ENCODE results near the gene SLC27A1. TPM values are rescaled to one million over a fixed set of nuclear protein-coding genes. Genes with fewer than 3 reads are reported as not detected.

SLC27A1 gene
- total RNA-seq, 1 donor from 2014 or later: 68.9 TPM

DNA sequence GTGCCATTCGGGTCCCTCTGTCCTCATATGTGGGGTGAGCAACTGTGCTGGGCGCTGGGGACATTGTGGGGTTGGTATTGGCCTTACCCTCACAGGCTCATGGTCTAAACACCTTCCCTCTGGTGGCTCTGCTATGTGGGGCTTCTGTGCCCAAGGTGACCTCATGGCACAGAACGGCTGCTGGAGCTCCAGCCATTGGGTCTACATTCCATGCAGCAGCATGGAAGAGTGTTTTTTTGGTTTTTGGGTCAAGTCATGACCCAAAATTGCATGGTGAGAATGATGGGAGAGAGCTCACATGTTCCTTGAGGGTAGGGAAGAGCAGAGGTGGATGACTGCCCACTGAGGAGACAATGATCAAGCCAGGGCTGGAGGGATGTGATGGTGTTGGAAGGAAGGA is 58.3 kb downstream of the SLC27A1 start:
- ATAC-seq: no peak
- no peak for DNase-seq
- intact Hi-C loops (cut with micrococcal nuclease): no loop called here

DNA sequence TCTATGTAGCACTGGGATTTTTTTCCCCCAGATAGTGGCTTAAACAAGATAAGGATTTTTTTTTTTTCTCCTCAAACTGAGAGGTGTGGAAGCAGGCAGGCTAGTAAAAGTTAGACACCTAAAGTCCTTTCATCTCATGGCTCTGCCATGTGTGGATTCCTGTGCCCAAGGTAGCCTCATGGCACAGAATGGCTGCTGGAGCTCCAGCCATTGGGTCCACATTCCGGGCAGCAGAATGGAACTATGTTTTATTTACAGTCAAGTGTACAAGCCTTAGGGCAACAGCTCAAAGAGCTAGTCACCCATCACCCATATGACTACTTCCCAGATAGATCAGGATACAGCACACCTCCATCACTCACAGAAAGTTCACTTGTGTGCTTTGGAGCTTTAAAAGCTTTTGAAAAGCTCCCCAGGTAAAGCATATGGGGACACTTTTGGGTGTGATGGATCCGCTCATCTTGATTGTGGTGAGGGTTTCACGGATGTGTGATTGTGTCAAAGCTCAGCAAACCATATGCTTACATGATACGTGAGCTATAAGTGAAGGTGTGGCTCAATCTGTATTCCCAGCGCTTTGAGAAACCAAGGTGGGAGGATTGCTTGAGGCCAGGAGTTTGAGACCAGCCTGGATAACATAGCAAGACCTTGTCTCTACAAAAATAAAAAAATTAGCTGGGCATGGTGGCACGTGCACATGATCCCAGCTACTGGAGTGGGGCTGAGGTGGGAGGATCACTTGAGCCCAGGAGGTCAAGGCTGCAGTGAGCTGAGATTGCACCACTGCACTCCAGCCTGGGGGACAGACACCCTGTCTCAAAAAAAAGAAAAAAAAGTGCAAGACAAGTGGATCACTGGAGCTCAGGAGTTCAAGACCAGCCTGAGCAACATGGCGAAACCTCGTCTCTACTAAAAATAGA is 59.2 kb downstream of the SLC27A1 start:
- no peak for ATAC-seq
- DNase-seq: no peak
- intact Hi-C loops (cut with micrococcal nuclease): no loop called here

DNA sequence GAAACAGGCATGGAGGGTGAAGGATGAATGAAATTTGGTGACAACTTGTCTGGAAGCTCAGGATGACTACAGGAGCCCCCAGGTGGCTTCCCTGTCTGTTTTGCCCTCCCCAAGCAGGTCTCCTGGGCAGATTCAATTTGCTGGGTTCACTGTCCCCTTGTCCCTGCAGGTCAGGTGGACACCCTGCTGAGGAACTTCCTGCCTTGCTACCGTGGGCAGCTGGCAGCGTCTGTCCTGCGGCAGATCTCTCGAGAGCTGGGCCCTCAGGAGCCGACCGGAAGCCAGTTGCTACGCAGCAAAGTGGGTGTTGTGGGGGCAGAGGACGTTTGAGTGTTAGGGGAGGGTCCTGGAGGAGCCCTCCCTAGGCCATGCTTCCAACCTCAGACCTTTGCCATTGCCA is 60.3 kb downstream of the SLC27A1 start:
- DNase-seq: no peak
- intact Hi-C loops (cut with micrococcal nuclease): no loop called here
- no peak for ATAC-seq

DNA sequence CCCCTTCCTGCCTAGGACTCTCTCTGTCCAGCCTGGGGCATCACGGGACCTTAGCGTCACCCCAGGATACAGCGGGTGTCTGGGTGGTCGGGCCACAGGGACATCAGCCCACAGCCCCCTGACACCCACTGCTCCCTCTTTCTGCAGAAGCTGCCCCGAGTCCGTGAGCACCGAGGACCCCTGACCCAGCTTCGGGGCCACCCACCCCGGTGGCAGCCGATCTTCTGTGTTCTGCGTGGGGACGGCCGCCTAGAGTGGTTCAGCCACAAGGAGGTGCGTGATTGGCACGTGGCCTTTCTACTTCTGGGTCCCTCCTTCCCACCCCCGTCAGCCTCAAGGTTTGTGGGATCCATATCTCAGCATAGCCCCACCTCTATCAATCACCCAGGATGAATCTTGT is 61.8 kb downstream of the SLC27A1 start:
- no peak for DNase-seq
- ATAC-seq: no peak
- intact Hi-C loops (cut with micrococcal nuclease): no loop called here

DNA sequence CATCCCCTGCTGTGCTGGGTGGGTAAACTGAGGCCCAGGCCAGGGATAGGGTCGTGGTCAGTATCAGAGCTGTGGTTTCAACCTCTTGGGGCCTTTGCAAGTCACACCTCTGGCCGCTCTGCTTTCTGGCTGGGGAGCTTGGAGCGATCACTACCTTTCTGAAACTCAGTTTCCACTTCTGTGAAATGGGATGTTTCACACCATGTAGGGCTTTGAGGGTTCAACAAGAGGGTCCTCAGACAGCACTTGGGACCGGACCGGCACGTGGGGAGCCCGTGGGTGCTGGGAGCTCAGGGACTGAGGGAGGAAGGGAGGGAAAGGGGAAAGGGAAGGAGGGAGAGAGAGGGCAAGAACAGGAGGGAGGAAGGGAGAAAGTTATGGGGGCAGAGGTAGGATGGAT is 62.2 kb downstream of the SLC27A1 start:
- DNase-seq: no peak
- intact Hi-C loops (cut with micrococcal nuclease): no loop called here
- no peak for ATAC-seq

DNA sequence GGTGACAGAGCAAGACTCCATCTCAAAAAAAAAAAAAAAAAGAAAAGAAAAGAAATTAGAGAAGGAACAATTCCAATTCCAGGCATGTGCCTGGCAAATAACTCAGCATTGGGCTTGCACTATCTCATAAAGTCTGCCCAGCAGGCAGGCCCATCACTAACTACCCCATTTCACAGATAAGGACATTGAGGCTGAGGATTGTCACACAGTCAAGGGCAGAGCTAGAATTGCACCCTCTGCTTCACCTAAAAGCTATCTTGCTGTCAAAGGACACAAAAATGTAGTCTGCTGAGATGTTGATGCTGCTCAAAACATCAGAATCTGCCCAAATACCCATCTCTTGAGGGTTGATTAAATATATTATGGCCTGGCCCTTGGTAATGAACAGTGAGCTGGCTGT is 64.4 kb downstream of the SLC27A1 start:
- ATAC-seq (no peak), DNase-seq (no peak)
- intact Hi-C loops (cut with micrococcal nuclease): no loop called here

DNA sequence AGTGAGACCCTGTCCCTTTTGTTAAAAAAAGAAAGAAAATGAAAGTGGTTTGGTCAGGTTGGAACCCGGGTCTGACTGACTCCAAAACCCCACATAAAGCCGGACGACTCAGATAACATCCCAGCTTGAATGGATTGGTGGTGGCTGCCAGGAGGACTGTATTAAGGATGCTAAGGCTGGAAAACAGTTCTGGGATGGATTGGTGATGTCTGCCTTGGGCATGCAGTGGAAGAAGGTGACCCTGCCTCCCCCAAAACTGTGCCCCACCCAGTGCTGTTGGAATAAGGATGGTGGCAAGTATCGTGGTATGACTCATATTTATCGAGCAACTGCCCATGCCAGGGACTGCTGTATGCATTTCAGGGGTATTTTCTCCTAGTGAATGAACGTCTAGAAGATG is 66.6 kb downstream of the SLC27A1 start:
- no peak for DNase-seq
- intact Hi-C loops (cut with micrococcal nuclease): no loop called here
- ATAC-seq: no peak

DNA sequence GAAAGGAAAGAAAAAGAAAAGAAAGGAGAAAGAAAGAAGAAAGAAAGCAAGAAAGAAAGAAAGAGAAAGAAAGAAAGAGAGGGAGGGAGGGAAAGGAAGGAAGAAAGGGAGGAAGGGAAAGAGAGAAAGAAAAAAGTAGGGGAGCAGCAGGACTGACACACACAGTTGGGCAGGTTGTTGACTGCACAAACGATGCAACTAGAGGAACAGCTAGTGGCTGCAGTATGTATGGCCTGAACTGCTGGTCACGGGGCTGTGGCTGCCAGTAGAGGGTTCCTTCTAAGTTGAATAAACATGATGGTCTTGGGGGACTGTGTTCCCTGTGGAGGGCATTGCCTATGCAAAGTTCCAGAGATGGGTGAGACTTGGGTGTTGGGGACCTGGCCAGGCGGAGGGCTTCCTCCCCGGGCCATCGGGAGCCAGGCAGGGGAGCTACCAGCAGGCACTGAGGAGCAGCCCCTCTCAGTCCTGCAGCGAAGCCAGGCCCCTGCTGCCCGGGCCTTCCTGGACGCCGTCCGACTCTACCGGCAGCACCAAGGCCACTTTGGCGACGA is 68.4 kb downstream of the SLC27A1 start:
- ATAC-seq: no peak
- intact Hi-C loops (cut with micrococcal nuclease): no loop called here

DNA sequence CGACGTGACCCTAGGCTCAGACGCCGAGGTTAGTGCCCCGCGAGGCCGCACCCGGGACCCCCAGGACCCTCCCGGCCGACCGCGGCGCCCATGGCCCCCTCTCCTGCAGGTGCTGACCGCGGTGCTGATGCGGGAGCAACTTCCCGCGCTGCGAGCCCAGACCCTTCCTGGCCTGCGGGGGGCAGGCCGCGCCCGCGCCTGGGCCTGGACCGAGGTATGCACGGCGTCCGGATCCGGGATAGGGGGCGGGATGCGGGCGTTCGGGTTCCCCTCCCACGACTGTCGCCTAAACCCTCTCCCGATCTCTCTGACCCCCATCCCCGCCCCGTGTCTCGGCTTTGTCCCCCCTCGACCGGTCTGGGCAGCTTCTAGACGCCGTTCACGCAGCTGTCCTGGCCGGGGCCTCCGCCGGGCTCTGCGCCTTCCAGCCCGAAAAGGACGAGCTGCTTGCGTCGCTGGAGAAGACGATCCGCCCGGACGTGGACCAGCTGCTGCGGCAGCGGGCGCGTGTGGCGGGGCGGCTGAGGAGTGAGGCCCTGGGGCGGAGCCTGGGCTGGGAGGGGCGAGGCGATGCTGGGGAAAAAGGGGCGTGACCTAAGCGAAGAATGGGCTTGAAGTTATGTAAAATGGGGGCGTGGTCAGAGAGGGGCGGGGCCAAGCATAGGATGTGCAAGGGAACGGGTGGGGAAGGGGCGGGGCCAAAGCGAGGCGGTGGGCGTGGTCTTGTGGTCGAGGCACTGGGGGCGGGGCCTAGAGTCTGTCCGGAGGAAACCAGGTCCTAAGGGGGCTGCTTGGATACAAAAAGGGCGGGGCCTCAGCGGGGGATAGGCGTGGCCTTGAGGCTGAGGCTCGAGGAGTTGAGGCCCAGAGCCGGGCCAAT is 69.2 kb downstream of the SLC27A1 start:
- DNase-seq (peak; percentile 95), ATAC-seq (peak; percentile 95)
- intact Hi-C loops (cut with micrococcal nuclease): no loop called here

More for the DNA sequence above, 68.4 kb downstream of the SLC27A1 start:
- no peak for DNase-seq

DNA sequence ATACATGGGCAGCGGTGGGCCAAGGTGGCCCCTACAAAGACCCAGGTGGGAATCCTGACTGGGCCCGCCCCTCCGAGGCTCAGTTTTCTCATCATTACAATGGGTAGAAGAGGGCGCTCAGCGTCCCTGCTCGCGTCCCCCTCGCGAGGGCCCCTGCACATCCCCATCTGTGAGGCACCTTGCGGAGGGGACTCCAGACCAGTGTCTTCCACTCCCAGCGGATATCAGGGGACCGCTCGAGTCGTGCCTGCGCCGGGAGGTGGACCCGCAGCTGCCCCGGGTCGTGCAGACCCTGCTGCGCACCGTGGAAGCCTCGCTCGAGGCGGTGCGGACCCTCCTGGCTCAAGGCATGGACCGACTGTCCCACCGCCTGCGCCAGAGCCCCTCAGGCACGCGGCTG is 69.8 kb downstream of the SLC27A1 start:
- ATAC-seq (no peak), DNase-seq (no peak)

DNA sequence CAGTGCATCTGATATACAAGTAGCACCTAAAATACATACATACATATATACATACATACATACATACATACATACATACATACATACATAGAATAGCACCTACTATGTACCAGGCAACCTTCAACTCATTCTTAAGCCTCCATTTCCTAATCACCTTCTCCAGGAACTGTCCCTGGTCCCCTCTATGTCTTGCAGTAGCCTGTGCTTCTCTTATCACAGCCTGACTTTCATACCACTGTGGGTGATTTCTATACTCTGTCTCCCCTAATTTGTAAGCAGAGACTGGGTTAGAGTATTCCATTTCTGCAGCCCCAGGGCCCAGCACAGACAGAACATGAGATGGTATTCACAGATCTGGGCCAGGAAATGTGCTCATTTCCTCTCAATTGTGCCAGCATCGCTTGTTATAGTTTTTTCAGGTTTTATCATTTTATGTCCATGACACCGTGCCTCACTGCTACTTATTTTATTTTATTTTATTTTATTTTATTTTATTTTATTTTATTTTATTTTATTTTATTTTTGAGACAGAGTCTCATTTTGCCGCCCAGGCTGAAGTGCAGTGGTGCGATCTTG is 70.9 kb downstream of the SLC27A1 start:
- no peak for DNase-seq
- ATAC-seq: no peak
- intact Hi-C loops (cut with micrococcal nuclease): no loop called here

More for the DNA sequence above, 69.8 kb downstream of the SLC27A1 start:
- intact Hi-C loops (cut with micrococcal nuclease): no loop called here

DNA sequence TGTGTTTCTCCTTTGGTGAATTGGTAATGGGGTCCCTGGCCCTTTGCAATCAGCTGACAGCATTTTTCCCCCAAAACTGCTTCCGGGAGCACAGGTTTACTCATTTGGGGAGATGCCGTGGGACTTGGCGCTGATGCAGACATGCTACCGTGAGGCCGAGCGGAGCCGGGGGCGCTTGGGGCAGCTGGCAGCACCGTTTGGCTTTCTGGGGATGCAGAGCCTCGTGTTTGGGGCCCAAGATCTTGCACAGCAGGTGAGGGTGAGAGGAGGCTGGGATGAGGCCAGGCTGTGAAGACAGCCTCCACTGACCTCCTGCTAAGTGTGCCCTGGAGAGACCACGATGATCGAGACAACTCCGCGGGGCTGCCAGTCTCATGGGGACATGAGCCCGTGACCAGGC is 71.7 kb downstream of the SLC27A1 start:
- intact Hi-C loops (cut with micrococcal nuclease): no loop called here
- no peak for ATAC-seq
- DNase-seq: no peak

DNA sequence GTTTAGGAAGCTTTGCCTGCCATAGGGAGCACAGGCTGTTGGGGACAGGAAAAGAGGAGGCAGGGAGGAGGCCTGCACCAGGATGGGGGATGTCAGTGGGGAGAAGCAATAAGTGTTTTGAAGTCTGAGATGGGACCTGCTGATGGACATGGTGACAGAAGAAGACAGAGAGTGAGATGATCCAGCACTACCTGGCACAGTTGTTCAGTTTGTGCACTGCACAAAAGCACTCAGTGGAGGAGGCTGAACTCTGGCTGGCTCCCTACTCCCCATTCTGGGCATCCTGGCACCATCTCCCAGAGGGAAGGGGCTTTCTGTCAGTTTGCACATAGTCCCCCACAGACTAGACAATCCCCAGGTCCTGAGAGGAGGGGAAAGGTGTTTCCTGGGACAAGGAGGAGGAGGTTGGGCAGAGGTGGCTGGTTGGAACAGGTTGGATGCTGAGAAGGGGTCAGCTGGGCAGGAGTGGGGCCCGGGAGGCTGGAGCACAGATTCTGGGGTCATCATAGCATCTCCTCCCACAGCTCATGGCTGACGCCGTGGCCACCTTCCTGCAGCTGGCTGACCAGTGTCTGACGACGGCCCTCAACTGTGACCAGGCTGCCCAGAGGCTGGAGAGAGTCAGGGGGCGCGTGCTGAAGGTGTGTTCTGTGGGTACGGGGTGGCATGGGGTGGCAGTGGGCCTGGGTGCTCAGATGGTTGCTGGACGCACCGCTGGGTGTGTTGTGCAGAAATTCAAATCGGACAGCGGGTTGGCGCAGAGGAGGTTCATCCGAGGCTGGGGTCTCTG is 72.7 kb downstream of the SLC27A1 start:
- no peak for ATAC-seq
- DNase-seq: no peak
- intact Hi-C loops (cut with micrococcal nuclease): no loop called here

DNA sequence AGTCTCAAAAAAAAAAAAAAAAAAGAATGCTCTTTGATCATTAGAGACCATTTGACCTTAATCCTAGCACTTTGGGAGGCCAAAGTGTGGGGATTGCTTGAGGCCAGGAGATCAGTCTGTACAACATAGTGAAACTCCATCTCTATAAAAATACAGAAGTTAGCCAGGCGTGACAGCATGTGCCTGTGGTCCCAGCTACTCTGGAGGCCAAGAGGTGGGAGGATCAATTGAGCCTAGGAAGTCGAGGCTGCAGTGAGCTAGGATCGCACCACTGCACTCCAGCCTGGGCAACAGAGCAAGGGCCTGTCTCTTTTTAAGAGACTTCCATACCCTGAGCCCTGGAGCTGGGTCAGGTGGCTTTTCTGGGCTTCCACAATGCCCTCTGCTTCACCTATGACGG is 73.7 kb downstream of the SLC27A1 start:
- DNase-seq (no peak), ATAC-seq (no peak)
- intact Hi-C loops (cut with micrococcal nuclease): no loop called here

DNA sequence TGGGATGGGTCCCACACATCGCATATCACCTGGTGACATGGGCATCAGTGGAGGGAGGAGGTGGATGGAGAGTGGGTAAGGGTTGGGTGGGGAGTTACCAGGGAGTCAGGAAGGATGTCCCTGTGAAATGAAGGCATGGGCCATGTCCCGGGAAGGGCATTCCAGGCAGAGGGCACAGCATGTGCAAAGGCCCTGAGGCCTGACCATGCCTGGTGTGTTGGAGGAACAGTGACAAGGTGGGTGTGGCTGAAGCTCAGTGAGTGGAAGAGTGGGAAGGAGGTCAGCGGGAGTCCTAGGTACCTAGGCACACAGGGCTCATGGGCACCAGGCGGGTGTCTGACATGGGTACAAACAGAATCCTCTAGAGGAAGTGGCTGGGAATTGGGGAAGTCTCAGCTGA is 74.1 kb downstream of the SLC27A1 start:
- no peak for ATAC-seq
- no peak for DNase-seq
- intact Hi-C loops (cut with micrococcal nuclease): no loop called here

DNA sequence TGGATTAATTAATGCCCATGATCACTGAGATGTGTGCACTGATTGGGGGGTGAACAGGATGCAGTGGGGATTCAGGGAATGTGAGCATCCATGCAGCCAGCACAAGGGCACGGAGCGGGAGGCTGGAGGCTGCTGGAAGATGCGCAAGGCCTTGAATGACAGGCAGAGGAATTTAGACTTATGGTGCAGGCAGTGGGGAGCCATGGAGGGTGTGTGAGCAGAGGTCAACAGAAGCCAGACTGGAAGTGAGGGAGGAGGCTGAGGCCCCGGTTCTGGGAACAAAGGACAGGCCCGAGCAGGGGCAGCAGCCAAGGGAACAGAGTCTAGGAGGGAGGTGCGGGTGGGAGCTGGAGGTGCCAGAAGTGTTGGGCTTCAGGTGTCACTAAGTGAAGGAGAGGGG is 77.8 kb downstream of the SLC27A1 start:
- no peak for ATAC-seq
- intact Hi-C loops (cut with micrococcal nuclease): no loop called here
- no peak for DNase-seq

DNA sequence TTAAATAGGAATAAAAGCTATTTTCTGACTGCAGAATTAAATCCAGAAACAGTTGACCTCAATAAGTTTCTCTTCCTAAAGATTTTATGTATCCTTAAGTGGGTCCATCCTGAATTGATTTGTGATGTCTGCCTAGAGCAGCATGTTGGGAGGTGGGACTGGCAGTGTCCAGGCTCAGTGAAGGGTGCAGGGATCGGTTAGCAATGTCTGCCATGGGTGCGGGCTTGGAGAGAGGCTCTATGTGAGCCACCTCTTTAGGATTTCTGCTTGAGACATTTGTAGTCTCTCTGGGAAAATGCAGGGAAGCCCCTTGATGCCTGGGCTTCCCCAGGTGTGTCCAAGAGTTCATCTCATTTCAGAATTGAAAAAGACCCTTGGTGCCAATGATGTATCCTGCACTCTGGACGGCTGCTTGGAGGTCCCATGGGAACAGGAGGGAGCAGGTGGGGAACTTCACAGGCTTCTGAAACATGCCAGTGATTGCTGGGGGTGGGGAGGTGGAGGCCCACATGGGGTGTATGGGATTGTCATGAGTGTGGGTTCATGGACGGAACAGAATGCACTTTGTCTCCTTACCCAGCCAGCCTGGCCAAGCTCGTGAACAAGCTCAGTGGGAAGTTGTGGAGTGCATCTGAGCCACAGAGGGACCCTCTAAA is 78.9 kb downstream of the SLC27A1 start:
- intact Hi-C loops (cut with micrococcal nuclease): no loop called here
- no peak for ATAC-seq

DNA sequence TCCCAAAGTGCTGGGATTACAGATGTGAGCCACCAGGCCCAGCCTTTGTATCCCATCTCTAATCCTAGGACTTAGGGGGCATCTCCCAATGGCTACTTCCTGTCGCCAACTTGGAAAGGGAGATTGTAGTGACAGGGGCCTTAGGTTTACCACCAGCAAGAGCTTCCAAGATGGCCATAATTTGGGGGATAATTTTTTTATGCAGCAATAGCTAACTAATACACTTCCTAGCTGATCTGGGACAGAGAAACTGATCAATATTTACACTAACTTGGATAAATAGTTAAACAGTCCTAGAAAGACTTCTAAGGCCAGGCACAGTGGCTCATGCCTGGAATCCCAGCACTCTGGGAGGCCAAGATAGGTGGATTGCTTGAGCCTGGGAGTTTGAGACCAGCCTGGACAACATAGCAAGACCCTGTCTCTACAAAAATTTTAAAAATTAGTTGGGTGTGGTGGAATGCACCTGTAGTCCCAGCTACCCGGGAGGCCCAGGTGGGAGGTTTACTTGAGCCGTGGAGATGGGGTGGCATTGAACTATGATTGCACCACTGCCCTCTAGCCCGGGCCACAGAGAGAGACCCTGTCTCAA is 79.8 kb downstream of the SLC27A1 start:
- ATAC-seq (no peak), DNase-seq (no peak)
- intact Hi-C loops (cut with micrococcal nuclease): no loop called here

More for the DNA sequence above, 78.9 kb downstream of the SLC27A1 start:
- no peak for DNase-seq

Measured in left ventricle myocardium superior (tissue), 1 donor.